ENCODE data around the gene TAF4.
"Not testable (repeated sequence)": the region's sequence is repeated elsewhere in the genome, so short reads cannot be mapped to it uniquely, and the experiment has no call there.

The TAF4 gene, protein sequence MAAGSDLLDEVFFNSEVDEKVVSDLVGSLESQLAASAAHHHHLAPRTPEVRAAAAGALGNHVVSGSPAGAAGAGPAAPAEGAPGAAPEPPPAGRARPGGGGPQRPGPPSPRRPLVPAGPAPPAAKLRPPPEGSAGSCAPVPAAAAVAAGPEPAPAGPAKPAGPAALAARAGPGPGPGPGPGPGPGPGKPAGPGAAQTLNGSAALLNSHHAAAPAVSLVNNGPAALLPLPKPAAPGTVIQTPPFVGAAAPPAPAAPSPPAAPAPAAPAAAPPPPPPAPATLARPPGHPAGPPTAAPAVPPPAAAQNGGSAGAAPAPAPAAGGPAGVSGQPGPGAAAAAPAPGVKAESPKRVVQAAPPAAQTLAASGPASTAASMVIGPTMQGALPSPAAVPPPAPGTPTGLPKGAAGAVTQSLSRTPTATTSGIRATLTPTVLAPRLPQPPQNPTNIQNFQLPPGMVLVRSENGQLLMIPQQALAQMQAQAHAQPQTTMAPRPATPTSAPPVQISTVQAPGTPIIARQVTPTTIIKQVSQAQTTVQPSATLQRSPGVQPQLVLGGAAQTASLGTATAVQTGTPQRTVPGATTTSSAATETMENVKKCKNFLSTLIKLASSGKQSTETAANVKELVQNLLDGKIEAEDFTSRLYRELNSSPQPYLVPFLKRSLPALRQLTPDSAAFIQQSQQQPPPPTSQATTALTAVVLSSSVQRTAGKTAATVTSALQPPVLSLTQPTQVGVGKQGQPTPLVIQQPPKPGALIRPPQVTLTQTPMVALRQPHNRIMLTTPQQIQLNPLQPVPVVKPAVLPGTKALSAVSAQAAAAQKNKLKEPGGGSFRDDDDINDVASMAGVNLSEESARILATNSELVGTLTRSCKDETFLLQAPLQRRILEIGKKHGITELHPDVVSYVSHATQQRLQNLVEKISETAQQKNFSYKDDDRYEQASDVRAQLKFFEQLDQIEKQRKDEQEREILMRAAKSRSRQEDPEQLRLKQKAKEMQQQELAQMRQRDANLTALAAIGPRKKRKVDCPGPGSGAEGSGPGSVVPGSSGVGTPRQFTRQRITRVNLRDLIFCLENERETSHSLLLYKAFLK

DNA sequence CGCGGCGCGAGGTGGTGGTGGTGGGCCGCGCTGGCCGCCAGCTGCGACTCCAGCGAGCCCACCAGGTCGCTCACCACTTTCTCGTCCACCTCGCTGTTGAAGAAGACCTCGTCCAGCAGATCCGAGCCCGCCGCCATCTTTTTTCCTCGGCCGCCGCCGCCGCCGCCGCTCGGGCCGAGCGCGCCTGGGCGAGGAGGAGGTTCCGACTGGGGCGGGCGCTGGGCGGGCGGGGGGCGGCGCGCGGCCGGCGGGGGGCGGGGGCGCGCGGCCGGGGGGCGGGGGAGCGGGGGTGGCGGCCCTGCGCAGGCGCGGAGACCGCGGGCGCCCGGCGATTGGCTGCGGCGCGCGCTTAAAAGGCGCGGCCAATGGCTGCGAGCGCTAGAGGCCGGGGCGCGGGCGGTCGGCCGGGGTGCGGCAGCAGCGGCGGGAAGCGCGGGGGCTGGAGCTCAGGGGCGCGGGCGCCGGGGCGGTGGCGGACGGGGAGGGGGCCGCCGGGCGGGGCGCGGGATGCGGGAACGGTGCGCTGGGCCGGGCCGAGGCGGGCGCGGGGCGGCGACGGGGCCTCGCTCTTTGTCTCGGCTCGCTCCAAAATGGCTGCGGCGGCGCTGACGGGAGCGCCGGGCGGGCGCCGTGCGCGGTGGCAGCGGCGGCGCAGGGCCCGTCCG is at the start of gene TAF4:
Gene TAF4, minus strand, starts transcription at position 208 of the 665 bp plus-strand sequence. Its CDS starts 71 bp downstream, at position 137.
- DNase-seq: peak; percentile 86

DNA sequence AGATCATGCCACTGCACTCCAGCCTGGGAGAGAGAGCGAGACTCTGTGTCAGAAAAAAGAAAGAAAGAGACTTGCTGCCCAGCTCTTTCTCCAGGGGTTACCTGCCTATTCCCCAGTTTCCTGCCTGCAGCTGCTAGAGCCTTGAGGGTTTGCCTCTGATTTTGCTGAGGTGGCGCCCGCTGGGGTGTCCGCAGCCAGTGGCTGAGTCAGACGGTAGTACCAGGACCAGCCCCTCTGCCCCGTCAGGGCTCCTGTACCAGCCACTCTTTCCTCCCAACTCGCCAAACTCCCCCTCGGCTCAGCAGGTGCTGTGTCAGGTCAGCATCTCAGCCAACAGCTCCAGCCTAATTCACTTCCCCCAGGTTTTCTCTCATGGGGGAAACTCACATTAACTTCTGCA is 49.2 kb upstream of the TAF4 start:
- no peak for DNase-seq

DNA sequence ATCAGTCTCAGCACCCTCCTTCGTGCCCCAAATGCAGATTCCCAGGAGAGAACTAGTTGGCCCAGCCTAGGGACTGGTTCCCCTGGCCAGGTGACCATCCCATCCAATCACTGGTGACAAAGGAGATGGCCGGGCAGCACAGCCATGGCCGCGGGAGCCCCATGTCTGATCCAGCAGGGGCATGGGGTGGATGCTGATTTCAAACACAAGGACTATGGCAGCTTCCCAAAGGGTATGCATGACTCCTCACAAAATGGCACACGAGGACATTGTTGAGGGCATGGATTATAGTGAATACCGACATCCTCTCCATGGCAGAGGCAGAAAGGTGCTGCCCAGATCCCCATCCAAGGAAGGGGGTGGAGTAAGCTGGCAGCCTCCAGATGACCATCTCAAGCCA is 46.7 kb upstream of the TAF4 start:
- no peak for DNase-seq

DNA sequence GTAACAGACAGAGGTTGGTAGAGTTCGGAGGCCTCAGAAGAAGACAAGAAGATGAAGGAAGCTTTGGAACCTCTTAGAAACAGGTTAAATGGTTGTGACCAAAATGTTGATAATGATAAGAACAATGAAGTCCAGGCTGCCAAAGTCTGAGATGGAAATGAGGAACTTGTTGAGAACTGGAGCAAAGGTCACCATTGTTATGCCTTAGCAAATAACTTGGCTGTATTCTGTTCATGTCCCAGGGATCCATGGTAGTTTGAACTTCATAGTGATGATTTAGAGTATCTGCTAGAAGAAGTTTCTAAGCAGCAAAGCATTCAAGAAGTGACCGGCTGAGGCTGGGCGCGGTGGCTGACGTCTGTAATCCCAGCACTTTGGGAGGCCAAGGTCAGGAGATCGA is 45.5 kb upstream of the TAF4 start:
- no peak for DNase-seq

DNA sequence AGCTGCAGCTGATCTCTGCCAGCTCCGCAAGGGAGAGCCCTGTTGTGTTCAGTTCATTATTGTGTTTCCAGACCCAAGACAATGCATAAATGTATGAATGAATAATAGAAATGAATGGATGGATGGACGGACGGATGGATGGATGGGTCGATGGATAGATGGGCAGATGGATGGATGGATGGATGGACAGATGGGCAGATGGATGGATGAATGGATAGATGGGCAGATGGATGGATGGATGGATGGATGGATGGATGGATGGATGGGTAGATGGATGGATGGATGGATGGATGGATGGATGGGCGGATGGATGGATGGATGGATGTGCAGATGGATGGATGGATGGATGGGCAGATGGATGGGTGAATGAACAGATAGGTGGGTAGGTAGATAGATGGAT is 39.9 kb upstream of the TAF4 start:
- no peak for DNase-seq

DNA sequence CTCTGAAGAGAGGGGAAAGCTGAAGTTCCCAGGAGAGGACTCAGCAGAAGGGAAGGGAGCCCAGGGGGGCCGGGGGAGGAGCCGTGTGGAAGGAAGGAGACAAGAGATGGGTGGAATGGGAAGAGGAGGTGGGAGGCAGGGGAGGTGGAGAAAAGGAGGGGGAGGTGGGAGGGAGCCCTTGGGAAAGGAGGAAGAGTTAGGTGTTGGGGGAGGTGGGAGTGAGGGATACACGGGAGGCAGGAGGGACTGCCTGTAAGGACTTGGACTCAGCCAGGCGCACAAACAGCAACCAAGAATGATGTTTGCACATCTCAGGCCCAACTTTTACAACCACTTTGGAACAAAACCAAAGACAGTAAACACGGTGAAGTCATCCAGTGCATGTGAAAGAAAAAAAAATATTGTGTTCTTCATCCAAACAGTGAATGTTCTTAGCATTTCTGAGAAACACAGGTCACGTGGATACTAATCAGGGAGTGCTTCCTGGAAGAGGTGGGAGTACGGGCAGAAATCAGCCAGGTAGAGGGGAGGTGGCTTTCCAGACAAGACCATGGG is 39.2 kb upstream of the TAF4 start:
- DNase-seq: no peak

DNA sequence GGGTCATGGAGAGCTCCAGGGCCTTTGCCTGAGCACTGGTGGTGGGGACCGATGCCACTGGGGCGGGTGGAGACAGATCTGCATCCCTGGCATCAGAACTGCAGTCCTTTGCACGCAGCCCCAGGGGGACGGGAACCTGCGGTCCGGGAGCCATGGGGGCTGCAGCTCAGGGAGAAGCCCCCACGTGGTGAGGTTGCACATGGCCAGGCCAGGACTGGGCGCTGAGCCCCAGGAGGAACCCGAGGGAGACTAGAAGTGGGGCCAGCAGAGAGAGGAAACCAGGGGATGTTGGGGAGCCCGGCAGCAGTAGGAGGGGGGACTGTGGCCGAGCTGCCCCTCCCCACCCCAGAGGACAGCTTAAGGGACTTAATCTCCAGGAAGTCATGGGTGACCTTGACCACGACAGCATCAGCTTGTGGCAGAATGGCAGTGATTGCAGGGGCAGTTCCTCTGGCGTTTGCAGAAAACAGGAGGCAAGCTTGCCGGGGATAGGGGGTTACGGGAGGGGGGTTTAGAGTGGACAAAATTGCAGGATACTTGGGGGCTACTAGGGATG is 38.6 kb upstream of the TAF4 start:
- no peak for DNase-seq

DNA sequence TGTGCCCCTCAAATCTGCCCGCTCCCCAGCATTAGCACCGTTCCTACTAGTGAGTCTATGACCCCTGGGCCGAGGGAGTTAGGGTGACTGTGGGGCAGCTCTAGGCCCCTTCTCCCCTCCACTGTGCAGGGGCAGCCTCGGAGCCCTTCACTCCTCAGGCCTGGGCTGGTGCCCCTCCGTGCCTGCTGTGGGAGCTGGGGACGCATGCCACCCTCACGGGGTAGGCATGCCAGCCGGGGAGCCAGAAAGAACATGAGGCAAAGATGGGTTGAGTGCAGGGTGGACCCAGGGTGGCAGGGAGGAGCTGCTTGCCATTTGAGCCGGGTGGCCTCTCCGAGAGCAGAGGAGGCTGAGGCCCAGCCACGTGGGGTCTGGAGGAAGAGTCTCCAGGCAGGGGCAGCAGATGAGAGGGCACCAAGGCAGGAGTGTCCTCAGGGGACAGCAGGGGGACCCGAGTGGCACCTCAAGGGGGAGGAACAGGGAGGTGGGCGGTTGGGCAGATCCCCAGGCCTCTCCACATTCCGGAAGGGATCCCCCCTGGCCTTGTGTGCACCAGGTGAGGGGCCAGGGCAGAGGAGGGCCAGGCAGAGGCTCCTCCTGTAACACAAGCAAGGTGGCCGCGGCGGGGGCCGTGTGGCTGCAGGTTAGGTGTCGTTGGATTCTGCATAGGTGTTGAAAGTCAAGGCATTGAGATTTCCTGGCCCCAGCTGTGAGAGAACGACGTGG is 38.0 kb upstream of the TAF4 start:
- no peak for DNase-seq

DNA sequence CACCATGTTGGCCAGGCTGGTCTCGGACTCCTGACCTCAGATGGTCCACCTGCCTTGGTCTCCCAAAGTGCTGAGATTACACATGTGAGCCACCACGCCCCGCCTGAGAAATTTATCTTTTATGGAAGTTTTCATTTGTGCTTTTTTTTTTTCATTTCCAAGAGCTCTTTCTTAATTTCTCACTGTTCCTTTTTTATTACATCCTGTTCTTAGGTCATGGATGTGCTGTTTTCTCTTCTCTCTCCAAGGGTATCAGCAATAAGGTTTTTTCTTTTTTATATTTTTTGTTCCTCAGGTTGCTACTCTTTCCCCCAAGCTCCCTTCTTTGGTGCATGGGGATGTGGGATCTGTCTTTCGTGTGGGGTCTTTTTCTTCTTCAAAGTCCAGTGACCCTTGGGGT is 35.4 kb upstream of the TAF4 start:
- DNase-seq: no peak

DNA sequence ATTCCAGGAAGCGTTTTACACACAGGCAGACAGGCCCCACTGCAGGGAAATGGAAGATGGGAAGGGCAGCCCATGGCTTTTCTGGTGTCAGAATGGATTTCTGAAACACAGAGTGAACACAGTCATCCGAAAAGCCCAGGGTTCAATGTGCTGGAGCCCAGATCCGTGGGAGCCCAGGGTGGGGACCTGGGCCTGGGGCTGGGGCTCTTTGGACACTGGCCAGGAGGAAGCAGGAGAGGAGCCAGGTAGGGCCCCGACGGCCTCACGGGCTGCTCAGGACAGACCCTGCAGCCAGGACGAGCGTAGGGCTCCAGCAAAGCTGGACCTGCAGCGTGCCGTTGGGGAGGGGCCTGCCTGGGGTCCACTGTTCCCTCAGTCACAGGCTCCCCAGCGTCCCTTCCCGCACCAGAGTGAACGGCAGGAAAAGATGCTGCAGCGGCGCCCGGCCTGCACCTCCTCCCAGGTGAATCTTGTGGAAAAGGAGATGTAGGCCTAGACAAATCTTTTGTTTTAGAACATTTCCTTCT is 32.3 kb upstream of the TAF4 start:
- no peak for DNase-seq

DNA sequence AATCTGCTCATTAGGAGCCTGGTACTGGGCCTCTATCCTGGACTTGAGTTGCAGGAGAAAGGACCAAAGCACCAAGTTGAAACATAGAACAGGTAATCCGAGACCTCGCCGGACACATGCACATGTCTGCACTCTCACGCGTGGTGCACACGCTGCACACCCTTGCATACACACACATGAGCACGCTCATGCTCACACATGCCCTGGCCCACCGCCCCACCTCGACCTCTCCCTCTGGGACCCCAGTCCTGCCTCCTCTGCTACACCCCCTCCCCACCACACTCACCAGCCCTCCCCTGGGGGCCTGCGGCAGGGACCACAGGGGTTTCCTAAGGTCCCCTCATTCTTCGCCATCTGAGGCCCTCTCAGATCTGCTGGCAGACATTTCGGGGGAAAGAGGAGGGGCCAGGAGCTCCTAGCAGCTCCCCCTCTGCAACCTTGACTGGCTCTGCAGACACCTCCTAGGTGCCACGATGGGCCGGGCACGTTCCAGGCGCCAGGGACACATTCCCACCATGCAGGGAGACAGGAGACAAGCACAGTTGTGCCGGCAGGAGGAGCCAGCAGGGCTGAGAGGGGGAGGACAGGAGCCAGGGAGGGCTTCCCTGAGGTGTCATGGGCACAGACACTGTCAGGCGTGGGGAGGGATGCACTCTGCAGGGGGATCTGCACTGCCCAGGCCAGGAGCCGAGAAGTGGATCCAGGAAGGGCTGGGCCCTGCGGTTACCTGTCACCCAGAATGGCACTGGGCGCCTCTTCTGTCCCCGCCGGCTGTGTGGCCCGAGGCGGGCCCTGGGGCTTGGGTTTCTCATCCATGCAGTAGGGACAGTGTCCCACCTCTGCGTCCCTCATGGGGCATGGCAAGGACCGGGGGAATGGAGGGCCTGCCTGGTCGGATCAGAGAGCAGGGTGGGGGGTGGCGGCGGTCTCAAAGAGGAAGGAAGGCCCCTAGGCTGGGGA is 31.0 kb upstream of the TAF4 start:
- DNase-seq: no peak

DNA sequence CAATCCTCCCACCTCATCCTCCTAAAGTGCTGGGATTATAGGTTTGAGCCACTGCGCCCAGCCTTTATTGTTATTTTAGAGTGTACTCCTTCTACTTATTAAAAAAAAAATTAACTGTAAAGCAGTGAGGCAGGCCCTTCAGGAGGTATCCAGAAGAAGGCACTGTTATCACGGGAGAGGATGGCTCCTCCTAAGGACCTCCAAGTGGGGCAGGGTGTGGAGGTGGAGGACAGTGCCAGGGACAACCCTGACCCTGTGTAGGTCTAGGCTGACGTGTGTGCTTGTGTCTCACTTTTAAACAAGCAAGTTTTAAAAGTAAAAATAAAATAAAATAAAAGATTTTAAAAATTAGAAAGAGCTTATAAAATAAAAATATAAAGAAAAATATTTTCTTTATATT is 23.7 kb upstream of the TAF4 start:
- no peak for DNase-seq

DNA sequence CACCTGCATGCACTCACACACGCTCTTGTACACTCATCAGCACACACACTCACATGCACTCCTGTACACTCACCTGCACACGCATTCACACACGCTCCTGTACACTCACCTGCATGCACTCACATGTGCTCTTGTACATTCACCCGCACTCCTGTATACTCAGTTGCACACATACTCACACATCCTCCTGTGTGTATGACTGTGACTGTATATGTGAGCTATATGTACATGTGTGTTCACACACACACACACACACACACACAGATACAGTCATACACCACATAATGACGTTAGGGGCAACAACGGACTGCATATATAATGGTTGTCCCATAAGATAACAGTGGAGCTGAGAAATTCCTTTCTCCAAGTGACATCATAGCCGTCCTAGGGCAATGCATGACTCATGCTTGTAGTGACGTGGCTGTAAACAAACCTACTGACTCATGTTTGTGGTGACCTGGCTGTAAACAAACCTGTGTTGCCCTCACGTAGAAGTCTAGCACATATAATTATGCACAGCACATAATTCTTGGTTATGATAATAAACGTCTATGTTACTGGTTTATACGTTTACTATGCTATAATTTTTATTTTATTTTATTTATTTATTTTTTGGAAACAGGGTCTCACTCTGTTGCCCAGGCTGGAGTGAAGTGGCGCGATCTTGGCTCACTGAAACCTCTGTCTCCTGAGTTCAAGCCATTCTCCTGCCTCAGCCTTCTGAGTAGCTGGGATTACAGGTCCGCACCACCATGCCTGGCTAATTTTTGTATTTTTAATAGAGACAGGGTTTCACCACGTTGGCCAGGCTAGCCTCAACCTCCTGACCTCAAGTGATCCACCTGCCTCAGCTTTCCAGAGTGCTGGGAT is 22.8 kb upstream of the TAF4 start:
- DNase-seq: no peak

DNA sequence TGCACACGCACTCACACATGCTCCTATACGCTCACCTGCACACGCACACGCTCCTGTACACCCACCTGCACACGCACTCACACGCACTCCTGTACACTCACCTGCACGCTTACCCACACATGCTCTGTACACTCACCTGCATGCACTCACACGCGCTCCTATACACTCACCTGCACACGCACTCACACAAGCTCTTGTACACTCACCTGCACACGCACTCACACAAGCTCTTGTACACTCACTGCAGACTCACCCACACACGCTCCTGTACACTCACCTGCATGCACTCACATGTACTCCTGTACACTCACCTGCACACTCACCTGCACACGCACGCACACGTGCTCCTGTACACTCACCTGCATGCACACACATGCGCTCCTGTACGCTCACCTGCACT is 22.0 kb upstream of the TAF4 start:
- DNase-seq: no peak

DNA sequence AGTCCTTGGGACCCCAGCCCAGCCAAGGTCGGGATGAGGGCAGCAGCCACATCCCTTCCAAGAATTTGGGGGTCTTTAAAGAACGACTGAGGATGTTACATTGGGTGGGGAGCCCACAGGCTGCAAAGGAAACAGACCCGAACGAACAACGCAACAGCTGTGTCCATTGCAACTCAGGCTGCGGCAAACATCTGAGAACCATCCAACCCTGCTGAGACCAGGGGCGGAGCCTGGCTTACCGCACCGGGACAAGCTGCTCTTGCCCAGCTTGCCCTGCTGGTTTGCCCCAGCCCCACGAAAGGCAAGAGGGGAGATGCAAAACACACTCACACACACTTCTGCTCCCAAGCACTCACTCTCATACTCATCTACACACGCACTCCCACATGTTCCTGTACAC is 21.5 kb upstream of the TAF4 start:
- no peak for DNase-seq

DNA sequence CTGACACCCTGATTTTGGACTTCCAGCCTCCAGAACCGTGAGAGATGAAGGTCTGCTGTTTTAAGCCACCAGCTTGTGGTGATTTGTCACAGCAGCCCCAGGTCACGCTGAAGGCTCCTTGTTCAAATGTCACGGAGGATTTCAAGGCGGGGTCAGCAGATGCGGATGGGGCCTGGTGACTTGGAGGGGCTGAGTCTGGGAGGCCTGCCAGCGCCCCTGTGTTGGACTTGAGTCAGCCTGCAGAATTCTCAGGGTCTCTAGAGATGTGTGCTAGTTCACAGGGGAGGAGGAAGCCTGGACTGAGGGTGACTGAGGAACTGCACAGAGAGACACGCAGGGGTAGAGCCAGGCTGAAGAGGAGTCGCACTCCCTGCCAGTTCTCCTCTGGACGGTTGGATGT is 19.5 kb upstream of the TAF4 start:
- no peak for DNase-seq

DNA sequence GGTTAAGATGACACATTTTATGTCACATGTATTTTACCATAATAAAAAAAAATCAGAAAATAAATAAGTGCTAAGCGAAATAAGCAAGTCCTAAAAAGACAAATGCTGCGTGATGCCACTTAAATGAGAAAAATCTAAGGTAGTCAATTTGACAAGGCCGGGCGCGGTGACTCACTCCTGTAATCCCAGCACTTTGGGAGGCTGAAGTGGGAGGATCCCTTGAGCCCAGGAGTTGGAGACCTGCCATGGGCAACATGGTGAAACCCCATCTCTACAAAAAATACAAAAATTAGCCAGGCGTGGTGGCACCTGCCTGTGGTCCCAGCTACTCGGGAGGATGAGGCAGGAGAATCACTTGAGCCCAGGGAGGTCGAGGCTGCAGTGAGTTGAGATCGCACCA is 18.5 kb upstream of the TAF4 start:
- not testable (repeated sequence) for DNase-seq

DNA sequence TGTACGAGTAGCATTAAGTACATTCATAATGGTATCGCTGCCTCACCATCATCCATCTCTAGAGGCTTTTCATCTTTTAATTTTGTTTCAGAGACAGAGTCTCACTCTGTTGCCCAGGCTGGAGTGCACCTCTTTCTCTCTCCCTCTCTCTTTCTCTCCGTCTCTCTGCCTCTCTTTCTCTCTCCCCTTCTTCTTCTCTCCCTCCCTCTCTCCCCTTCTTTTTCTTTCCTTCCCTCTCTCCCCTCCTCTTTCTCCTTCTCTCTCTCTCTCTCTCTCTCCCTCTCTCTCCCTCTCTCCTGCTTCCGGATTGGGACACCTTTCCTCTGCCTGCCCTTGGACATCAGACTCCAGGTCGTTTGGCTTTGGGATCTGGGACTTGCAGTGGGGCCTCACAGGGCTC is 17.6 kb upstream of the TAF4 start:
- no peak for DNase-seq

DNA sequence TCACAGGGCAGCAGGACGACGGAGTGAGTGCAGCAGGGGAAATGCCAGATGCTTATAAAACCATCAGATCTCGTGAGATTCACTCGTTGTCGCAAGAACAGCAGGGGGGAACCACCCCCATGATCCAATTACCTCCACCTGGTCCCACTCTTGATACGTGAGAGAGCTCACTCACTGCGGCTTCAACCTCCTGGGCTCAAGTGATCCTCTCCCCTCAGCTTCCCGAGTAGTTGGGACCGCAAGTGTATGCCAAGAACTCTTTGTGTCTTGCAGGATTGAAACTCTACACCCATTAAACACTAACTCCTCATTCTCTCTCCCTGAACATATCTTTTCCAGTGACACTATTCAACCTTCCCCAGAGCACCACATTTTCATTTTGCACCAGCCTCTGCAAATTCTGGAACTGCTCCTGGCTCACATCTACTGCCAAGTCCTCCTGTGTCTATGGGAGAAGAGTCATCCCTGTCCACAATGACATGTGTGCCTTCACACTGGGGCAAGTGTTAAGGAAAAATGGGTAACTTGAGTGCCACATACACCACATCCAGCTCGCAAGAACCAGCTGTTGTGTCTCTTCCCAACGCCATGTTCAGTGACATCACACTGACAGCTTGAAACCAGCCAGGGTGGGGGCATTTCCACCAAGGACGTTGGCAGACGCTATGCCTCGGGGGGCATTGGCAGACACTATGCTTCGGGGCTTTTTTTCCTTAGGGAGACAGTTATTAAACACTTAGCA is 14.7 kb upstream of the TAF4 start:
- no peak for DNase-seq
